K562 (cell line): ENCODE results near the gene BRCA1. TPM values are rescaled to one million over a fixed set of nuclear protein-coding genes. Genes with fewer than 3 reads are reported as not detected.
A peak's percentile ranks its signal among the peaks of the same experiment; 100 is the strongest.

Experiments
- BMI1 ChIP-seq: fragments of 150-350 bp; IDR thresholded peaks from 2 replicates; pipeline ENCODE4 v1.6.1; 2014; ENCODE audit warnings: low read length
- BRD9 ChIP-seq: fragments of 450-650 bp; IDR thresholded peaks from 2 replicates; pipeline ENCODE4 v1.6.1; 2018; ENCODE audit warnings: low read depth; ENCODE audit not compliant: partially characterized antibody
- DPF2 ChIP-seq: fragments of 450-650 bp; IDR thresholded peaks from 2 replicates; pipeline ENCODE4 v1.6.1; 2016
- HDGF ChIP-seq: fragments of 450-650 bp; IDR thresholded peaks from 2 replicates; pipeline ENCODE4 v1.6.1; 2016
- IFI16 ChIP-seq: fragments of 250-450 bp; sonication (Bioruptor Pico); IDR thresholded peaks from 2 replicates; pipeline ENCODE4 v2.1.2; 2022; ENCODE audit warnings: mild to moderate bottlenecking, inconsistent platforms
- NFYB ChIP-seq: IDR thresholded peaks from 2 replicates; pipeline ENCODE4 v1.6.1; 2011; ENCODE audit warnings: mild to moderate bottlenecking, moderate library complexity; ENCODE audit not compliant: insufficient read length; ENCODE audit errors: extremely low read depth
- RNF2 ChIP-seq: sonication (generic); IDR thresholded peaks from 2 replicates; pipeline ENCODE4 v1.6.1; 2016
- SAP30 ChIP-seq: fragments of 200-600 bp; sonication (generic); IDR thresholded peaks from 2 replicates; pipeline ENCODE4 v1.6.1; 2012; ENCODE audit warnings: borderline replicate concordance, low read depth, mild to moderate bottlenecking, moderate library complexity, low read length, control low read depth, inconsistent platforms; ENCODE audit not compliant: insufficient read depth, poor library complexity, severe bottlenecking
- TCF7L2 ChIP-seq: fragments of 150-350 bp; IDR thresholded peaks from 2 replicates; pipeline ENCODE4 v1.6.1; 2016; ENCODE audit warnings: low read depth, mild to moderate bottlenecking, low read length, moderate library complexity
- ZFX ChIP-seq: sonication (generic); formaldehyde crosslinking; IDR thresholded peaks from 2 replicates; pipeline ENCODE4 v1.8.0; 2022; ENCODE audit warnings: mild to moderate bottlenecking, missing genetic modification reagents, moderate library complexity
- polyA plus RNA-seq, 8 experiments: library from polyadenylated mRNA; depleted of rRNA in 4 of 8; stranded (reverse) in 5 of 8; unstranded in 3 of 8; fragments of >200 nt; fragmentation: Nextera tagmentation in 2 of 8; fragmentation: Illumina TruSeq in 1 of 8; extraction: Ambion mirVana in 2 of 8; extraction: Trizol in 1 of 8; gene quantifications; 2 replicates each; pipeline versions ENCODE4 v1.2.1 to v1.2.3, GENCODE V29; 2011 to 2014; ENCODE audit warnings: inconsistent platforms in 1 of 8, missing spikeins in 1 of 8
- total RNA-seq, 7 experiments: library from RNA; depleted of rRNA in 6 of 7; stranded (reverse); fragments of >200 nt in 6 of 7; fragmentation: Illumina TruSeq in 2 of 7; extraction: Trizol in 2 of 7; gene quantifications; 2 replicates each; pipeline versions ENCODE4 v1.2.1 to v1.2.3, GENCODE V29; 2011 to 2021; ENCODE audit warnings: low replicate concordance in 1 of 7
- TF ChIP-seq, protein P1 (sequence below): sonication (generic); formaldehyde crosslinking; IDR thresholded peaks from 2 replicates; pipeline ENCODE4 v1.8.1; 2023; ENCODE audit warnings: mild to moderate bottlenecking, missing genetic modification reagents
- TF ChIP-seq, protein P2 (sequence below): sonication (generic); formaldehyde crosslinking; IDR thresholded peaks from 2 replicates; pipeline ENCODE4 v1.8.0; 2022; ENCODE audit warnings: mild to moderate bottlenecking, low read depth, missing genetic modification reagents
- TF ChIP-seq, protein P3 (sequence below), 3 experiments: fragments of 200-800 bp in 1 of 3; fragments of 250-450 bp in 1 of 3; fragments of 450-650 bp in 1 of 3; sonication (Bioruptor Pico) in 1 of 3; sonication (Bioruptor generic) in 1 of 3; formaldehyde crosslinking in 1 of 3; IDR thresholded peaks; 2 replicates each; pipeline versions ENCODE4 v1.6.1 to v1.8.0; 2016 to 2022; ENCODE audit warnings: mild to moderate bottlenecking in 2 of 3, missing genetic modification characterization in 2 of 3, missing compliant biosample characterization in 1 of 3, moderate library complexity in 1 of 3

Gene BRCA1
- total and polyA plus RNA-seq, 9 of the 15 experiments (the other 6 are each of a cell fraction or from before 2014, with no cell fraction given), result 25.9 to 95.3 (median 62.3) TPM

DNA sequence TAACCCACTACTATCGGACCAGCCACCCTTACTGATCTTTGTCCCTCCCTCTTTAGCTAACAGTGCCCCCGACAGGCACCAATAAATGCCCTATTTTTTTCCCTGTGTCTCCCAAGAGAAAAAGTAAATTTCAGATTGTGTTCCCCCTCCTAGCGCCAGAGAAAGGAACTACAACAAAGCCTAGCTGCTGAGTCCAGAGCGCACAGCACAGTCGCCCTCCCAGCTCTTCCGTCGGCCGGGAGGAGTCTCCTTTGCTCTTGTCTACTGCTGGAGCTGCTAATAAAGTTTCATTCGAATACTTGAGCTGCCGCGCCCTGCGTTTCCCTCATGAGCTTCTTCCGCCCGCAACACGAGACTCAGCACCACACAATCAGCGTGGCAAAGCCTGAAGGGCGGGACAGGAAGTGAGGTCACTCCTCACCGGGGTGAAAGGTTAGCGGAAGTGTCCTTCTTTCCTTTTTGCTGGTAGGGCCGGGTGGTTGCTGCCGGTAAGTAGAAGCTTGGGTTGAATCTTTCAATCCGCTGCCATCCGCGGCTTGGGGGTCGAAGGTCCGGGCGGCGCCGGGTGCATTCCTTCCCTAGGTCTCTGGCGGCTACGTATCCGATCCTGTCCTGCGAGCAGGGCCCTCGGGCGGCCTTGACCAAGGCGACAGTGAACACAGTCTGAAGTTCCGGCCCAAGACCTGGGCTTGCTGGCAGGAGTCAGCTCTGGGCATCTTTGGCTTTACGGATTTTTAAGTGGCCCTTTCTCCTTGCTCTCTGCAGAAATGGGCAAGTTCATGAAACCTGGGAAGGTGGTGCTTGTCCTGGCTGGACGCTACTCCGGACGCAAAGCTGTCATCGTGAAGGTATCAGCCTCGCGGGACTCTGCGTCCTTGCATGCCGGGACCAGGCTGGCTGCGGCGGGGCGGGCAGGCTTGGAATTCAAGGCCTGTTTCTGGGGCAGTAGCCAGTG lies 126.9 kb downstream of the BRCA1 start, which contains the start of gene RPL27 (continued):
- TF ChIP-seq, protein P1, sequence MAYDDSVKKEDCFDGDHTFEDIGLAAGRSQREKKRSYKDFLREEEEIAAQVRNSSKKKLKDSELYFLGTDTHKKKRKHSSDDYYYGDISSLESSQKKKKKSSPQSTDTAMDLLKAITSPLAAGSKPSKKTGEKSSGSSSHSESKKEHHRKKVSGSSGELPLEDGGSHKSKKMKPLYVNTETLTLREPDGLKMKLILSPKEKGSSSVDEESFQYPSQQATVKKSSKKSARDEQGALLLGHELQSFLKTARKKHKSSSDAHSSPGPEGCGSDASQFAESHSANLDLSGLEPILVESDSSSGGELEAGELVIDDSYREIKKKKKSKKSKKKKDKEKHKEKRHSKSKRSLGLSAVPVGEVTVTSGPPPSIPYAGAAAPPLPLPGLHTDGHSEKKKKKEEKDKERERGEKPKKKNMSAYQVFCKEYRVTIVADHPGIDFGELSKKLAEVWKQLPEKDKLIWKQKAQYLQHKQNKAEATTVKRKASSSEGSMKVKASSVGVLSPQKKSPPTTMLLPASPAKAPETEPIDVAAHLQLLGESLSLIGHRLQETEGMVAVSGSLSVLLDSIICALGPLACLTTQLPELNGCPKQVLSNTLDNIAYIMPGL, result peak; percentile 90
- TF ChIP-seq TCF7L2, result no peak
- peak; percentile 64; the same call in 1 of the 2 replicates for TF ChIP-seq RNF2
- TF ChIP-seq ZFX (CRISPR knock-in tag), result peak; percentile 99
- TF ChIP-seq, protein P2, sequence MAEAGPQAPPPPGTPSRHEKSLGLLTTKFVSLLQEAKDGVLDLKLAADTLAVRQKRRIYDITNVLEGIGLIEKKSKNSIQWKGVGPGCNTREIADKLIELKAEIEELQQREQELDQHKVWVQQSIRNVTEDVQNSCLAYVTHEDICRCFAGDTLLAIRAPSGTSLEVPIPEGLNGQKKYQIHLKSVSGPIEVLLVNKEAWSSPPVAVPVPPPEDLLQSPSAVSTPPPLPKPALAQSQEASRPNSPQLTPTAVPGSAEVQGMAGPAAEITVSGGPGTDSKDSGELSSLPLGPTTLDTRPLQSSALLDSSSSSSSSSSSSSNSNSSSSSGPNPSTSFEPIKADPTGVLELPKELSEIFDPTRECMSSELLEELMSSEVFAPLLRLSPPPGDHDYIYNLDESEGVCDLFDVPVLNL (CRISPR knock-in tag), result no peak
- no peak for TF ChIP-seq DPF2
- no peak for TF ChIP-seq HDGF
- TF ChIP-seq, protein P3, sequence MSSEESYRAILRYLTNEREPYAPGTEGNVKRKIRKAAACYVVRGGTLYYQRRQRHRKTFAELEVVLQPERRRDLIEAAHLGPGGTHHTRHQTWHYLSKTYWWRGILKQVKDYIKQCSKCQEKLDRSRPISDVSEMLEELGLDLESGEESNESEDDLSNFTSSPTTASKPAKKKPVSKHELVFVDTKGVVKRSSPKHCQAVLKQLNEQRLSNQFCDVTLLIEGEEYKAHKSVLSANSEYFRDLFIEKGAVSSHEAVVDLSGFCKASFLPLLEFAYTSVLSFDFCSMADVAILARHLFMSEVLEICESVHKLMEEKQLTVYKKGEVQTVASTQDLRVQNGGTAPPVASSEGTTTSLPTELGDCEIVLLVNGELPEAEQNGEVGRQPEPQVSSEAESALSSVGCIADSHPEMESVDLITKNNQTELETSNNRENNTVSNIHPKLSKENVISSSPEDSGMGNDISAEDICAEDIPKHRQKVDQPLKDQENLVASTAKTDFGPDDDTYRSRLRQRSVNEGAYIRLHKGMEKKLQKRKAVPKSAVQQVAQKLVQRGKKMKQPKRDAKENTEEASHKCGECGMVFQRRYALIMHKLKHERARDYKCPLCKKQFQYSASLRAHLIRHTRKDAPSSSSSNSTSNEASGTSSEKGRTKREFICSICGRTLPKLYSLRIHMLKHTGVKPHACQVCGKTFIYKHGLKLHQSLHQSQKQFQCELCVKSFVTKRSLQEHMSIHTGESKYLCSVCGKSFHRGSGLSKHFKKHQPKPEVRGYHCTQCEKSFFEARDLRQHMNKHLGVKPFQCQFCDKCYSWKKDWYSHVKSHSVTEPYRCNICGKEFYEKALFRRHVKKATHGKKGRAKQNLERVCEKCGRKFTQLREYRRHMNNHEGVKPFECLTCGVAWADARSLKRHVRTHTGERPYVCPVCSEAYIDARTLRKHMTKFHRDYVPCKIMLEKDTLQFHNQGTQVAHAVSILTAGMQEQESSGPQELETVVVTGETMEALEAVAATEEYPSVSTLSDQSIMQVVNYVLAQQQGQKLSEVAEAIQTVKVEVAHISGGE (CRISPR knock-in tag; IDR thresholded peaks at IDR 0.05), result peak in 1 of 3 experiments; percentile 95; a peak in 2 of 6 replicates
- TF ChIP-seq BMI1, result no peak
- no peak for TF ChIP-seq SAP30
- peak; percentile 12 for TF ChIP-seq NFYB
- no peak for TF ChIP-seq IFI16 (CRISPR knock-in tag)
- peak; percentile 98 for TF ChIP-seq BRD9
